22Rv1 (cell line): ENCODE measurements around the gene PCDHGA6.

Experiments used
- ZFX ChIP-seq: fragments of 450-650 bp; IDR thresholded peaks from 2 replicates; pipeline ENCODE4 v1.6.1; 2017; ENCODE audit warnings: antibody characterized with exemption, borderline replicate concordance
- TF ChIP-seq, protein P1 (sequence below): fragments of 450-650 bp; IDR thresholded peaks from 2 replicates; pipeline ENCODE4 v1.5.1; 2017; ENCODE audit warnings: mild to moderate bottlenecking

DNA sequence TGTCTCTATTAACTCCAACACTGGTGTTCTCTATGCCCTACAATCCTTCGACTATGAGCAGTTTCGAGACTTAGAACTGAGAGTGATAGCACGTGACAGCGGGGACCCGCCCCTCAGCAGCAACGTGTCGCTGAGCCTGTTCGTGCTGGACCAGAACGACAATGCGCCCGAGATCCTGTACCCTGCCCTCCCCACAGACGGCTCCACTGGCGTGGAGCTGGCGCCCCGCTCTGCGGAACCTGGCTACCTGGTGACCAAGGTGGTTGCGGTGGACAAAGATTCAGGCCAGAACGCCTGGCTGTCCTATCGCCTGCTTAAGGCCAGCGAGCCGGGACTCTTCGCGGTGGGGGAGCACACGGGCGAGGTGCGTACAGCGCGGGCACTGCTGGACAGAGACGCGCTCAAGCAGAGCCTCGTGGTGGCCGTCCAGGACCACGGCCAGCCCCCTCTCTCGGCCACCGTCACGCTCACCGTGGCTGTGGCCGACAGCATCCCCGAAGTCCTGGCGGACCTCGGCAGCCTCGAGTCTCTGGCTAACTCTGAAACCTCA is 49.1 kb downstream of the PCDHGA6 start:
- TF ChIP-seq, protein P1, sequence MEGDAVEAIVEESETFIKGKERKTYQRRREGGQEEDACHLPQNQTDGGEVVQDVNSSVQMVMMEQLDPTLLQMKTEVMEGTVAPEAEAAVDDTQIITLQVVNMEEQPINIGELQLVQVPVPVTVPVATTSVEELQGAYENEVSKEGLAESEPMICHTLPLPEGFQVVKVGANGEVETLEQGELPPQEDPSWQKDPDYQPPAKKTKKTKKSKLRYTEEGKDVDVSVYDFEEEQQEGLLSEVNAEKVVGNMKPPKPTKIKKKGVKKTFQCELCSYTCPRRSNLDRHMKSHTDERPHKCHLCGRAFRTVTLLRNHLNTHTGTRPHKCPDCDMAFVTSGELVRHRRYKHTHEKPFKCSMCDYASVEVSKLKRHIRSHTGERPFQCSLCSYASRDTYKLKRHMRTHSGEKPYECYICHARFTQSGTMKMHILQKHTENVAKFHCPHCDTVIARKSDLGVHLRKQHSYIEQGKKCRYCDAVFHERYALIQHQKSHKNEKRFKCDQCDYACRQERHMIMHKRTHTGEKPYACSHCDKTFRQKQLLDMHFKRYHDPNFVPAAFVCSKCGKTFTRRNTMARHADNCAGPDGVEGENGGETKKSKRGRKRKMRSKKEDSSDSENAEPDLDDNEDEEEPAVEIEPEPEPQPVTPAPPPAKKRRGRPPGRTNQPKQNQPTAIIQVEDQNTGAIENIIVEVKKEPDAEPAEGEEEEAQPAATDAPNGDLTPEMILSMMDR = no peak
- no peak for TF ChIP-seq ZFX
